Vagina (tissue), 2 donors: ENCODE measurements around the gene YBX1. TPM values are rescaled to one million over a fixed set of nuclear protein-coding genes. Genes with fewer than 3 reads are reported as not detected.

ENCODE experiments used
- DNase-seq, 2 donors: peaks; one replicate each; pipeline ENCODE4 v3.0.0-alpha.2; 2017; ENCODE audit errors: extremely low spot score in 2 of 2
- H3K27ac ChIP-seq: fragments of 200-600 bp; sonication (generic); one replicate; pipeline ENCODE4 v1.5.1; 2019
- H3K27me3 ChIP-seq: fragments of 200-600 bp; sonication (generic); one replicate; pipeline ENCODE4 v1.5.1; 2019
- H3K36me3 ChIP-seq, 2 donors: fragments of 200-600 bp; sonication (generic); one replicate each; pipeline ENCODE4 v1.5.1; 2017 to 2019
- H3K4me1 ChIP-seq: fragments of 200-600 bp; sonication (generic); one replicate; pipeline ENCODE4 v1.5.1; 2019
- H3K4me3 ChIP-seq, 2 donors: fragments of 200-600 bp; sonication (generic); 1 replicate in 1 of 2; 2 replicates in 1 of 2; pipeline ENCODE4 v1.5.1; 2016 to 2019
- H3K9me3 ChIP-seq: fragments of 200-600 bp; sonication (generic); one replicate; pipeline ENCODE4 v1.5.1; 2019
- POLR2A ChIP-seq, 2 donors: fragments of 450-650 bp; IDR thresholded peaks; one replicate each; pipeline ENCODE4 v1.6.1; 2017; ENCODE audit warnings: antibody characterized with exemption in 2 of 2, mild to moderate bottlenecking in 2 of 2, moderate library complexity in 2 of 2
- POLR2AphosphoS5 ChIP-seq, 2 donors: sonication (generic); formaldehyde crosslinking; IDR thresholded peaks; one replicate each; pipeline ENCODE4 v1.9.0; 2017; ENCODE audit warnings: antibody characterized with exemption in 2 of 2, mild to moderate bottlenecking in 2 of 2, low read depth in 1 of 2; ENCODE audit not compliant: insufficient read depth in 1 of 2
- intact Hi-C: fragments of 100-400 bp; cut with DNase I; formaldehyde crosslinking; loops from one replicate; pipeline ENCODE4 v1.15.1; 2023
- total RNA-seq: library from RNA; depleted of rRNA; stranded (reverse); fragments of >200 nt; gene quantifications from one replicate; pipeline ENCODE4 v1.2.3, GENCODE V29; 2016
- TF ChIP-seq, protein P1 (sequence below), 3 experiments: fragments of 450-650 bp in 2 of 3; fragments of 200-600 bp in 1 of 3; sonication (generic) in 1 of 3; IDR thresholded peaks; one replicate each; pipeline ENCODE4 v1.5.1; 2017 to 2019; ENCODE audit warnings: antibody characterized with exemption in 3 of 3, mild to moderate bottlenecking in 2 of 3, moderate library complexity in 2 of 3

The YBX1 gene
- total RNA-seq, 1 donor from 2014 or later, result 397 TPM

DNA sequence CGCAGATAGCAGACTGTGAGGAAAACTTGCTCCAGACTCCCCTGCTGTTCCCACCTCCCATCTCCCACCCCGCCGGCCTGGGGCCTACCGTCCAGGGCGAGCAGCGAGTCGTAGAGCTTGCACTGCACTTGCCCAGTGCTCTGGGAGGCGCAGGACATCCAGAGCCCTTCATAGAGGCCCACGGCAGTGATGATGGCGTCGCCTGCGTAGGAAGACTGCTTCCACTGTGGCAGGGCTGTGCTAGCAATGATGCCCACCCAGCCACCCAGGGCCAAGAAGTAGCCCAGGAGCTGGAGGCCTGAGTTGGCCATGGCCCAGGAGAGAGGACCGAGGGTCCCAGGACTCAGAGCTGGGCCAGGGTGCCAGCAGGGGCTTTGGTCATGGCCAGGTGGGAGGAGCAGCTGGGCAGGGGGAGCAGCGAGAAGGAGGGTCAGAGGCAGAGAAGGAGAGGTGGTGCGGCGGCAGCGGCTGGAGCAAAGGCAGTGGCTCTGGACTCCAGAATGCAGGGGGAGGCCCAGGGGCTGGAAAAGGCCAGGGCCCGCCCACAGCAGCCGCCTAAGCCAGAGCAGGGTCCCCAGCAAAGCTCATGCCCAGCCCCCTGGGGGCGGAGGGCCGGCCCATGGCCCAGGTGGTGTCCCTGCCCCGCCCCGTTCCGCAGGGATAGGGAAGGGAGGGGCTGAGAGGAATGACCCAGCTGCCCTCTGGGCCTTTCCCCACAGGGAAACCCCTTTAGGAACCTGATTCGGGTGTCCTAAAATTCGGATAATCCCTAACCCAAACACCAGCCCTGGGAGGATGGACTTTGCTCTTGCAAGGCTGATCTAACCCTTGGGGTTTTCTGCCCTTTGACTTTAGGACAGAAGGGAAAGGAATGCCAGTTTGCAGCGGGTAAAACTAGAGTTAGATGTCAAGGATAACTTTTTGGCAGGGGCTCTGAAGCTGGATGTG lies 57.8 kb downstream of the YBX1 start, which contains the start of gene CLDN19:
Gene CLDN19, minus strand, starts transcription at position 484 of the 948 bp plus-strand sequence. Its CDS starts 173 bp downstream, at position 311.
- Histone ChIP-seq H3K27ac (no peak within 1 kb of the TSS), H3K27me3 (no peaks in the 10 kb centered on the region), H3K4me1 (peaks cover 36% of the 10 kb centered on the region), H3K36me3 (no peaks in the 10 kb centered on the region), H3K9me3 (no peaks in the 10 kb centered on the region), H3K4me3 (no peak within 1 kb of the TSS)
- intact Hi-C loops, result no loop called here
- no peak for DNase-seq
- no peak for TF ChIP-seq POLR2A (IDR thresholded peaks at IDR 0.05)
- TF ChIP-seq, protein P1, sequence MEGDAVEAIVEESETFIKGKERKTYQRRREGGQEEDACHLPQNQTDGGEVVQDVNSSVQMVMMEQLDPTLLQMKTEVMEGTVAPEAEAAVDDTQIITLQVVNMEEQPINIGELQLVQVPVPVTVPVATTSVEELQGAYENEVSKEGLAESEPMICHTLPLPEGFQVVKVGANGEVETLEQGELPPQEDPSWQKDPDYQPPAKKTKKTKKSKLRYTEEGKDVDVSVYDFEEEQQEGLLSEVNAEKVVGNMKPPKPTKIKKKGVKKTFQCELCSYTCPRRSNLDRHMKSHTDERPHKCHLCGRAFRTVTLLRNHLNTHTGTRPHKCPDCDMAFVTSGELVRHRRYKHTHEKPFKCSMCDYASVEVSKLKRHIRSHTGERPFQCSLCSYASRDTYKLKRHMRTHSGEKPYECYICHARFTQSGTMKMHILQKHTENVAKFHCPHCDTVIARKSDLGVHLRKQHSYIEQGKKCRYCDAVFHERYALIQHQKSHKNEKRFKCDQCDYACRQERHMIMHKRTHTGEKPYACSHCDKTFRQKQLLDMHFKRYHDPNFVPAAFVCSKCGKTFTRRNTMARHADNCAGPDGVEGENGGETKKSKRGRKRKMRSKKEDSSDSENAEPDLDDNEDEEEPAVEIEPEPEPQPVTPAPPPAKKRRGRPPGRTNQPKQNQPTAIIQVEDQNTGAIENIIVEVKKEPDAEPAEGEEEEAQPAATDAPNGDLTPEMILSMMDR (IDR thresholded peaks at IDR 0.05), result no peak
- no peak for TF ChIP-seq POLR2AphosphoS5 (IDR thresholded peaks at IDR 0.05; ENCODE audit: insufficient read depth in 1 of 2, low read depth in 1 of 2)

GRCh38 chr1:42740851-42741580 lies 58.8 kb downstream of the YBX1 start:
- DNase-seq, result no peak
- no peaks in the 10 kb centered on the region for H3K9me3 ChIP-seq
- no peak overlapping the region for H3K27ac ChIP-seq
- no peaks in the 10 kb centered on the region for H3K27me3 ChIP-seq
- H3K36me3 ChIP-seq, result peaks cover 0 to 6% of the 10 kb centered on the region in 2 donors
- peaks cover 33% of the 10 kb centered on the region for H3K4me1 ChIP-seq
- TF ChIP-seq POLR2A (IDR thresholded peaks at IDR 0.05), result no peak
- TF ChIP-seq, protein P1 (IDR thresholded peaks at IDR 0.05), result no peak
- TF ChIP-seq POLR2AphosphoS5 (IDR thresholded peaks at IDR 0.05; ENCODE audit: insufficient read depth in 1 of 2, low read depth in 1 of 2), result no peak
- no peak overlapping the region for H3K4me3 ChIP-seq
- intact Hi-C loops, result no loop called here

GRCh38 chr1:42741706-42742105 lies 59.5 kb downstream of the YBX1 start:
- TF ChIP-seq POLR2AphosphoS5 (IDR thresholded peaks at IDR 0.05; ENCODE audit: insufficient read depth in 1 of 2, low read depth in 1 of 2), result no peak
- TF ChIP-seq POLR2A (IDR thresholded peaks at IDR 0.05), result no peak
- TF ChIP-seq, protein P1 (IDR thresholded peaks at IDR 0.05), result no peak
- Histone ChIP-seq H3K4me3 (no peak overlapping the region), H3K27ac (no peak overlapping the region), H3K27me3 (no peaks in the 10 kb centered on the region), H3K4me1 (peaks cover 26% of the 10 kb centered on the region), H3K9me3 (no peaks in the 10 kb centered on the region), H3K36me3 (peaks cover 0 to 12% of the 10 kb centered on the region in 2 donors)
- intact Hi-C loops, result no loop called here
- no peak for DNase-seq

DNA sequence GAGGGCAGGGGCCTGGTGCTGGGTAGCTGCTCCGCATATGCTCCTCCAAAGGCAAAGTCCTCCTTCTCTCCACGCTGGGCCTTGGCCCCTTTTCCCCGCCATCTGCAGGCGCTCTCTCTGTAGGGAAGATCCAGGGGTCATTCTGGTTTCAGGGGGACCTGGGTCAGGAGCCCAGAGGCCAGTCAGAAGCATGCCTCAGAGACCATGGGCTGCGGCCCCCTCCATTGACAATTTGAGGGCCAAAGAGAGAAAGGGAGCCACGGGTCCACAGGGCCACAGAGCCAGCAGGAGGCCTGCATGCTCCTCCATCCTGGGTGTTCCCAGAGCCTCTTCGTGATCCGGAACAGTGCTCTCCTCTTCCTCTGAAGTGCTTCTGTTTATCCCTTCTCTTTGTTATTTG lies 59.9 kb downstream of the YBX1 start:
- Histone ChIP-seq H3K9me3 (no peaks in the 10 kb centered on the region), H3K4me1 (peaks cover 22% of the 10 kb centered on the region), H3K4me3 (no peak overlapping the region), H3K27ac (no peak overlapping the region), H3K27me3 (no peaks in the 10 kb centered on the region), H3K36me3 (peaks cover 0 to 12% of the 10 kb centered on the region in 2 donors)
- no peak for DNase-seq
- TF ChIP-seq POLR2AphosphoS5 (IDR thresholded peaks at IDR 0.05; ENCODE audit: insufficient read depth in 1 of 2, low read depth in 1 of 2), result no peak
- TF ChIP-seq, protein P1 (IDR thresholded peaks at IDR 0.05), result no peak
- TF ChIP-seq POLR2A (IDR thresholded peaks at IDR 0.05), result no peak
- intact Hi-C loops, result no loop called here
